Posterior vena cava (tissue), 2 donors: ENCODE data around the gene NSRP1. TPM values are rescaled to one million over a fixed set of nuclear protein-coding genes. Genes with fewer than 3 reads are reported as not detected.
"Not testable (repeated sequence)": the region's sequence is repeated elsewhere in the genome, so short reads cannot be mapped to it uniquely, and the experiment has no call there.

Source experiments
- DNase-seq: peaks from one replicate; pipeline ENCODE4 v3.0.0-alpha.2; 2020; ENCODE audit warnings: low spot score
- intact Hi-C, 2 donors: fragments of 100-400 bp; cut with DNase I; formaldehyde crosslinking; loops; one replicate each; pipeline versions ENCODE4 v1.14.1 to v1.14.2; 2022 to 2023
- total RNA-seq, 2 donors: library from RNA; stranded (reverse); fragmentation: NEBNext Ultra II Directional; extraction: Animal tissue kit (Norgen Biotek cat#: 25700); gene quantifications; one replicate each; pipeline ENCODE4 v1.2.1, GENCODE V29; 2021
- donor health status: DM: yes; HTN: yes; CAD: no.
- donor health status: DM: yes; HTN: yes; CAD: no.

NSRP1 gene
- total RNA-seq, 2 donors from 2014 or later = 42.5 to 62.9 TPM

DNA sequence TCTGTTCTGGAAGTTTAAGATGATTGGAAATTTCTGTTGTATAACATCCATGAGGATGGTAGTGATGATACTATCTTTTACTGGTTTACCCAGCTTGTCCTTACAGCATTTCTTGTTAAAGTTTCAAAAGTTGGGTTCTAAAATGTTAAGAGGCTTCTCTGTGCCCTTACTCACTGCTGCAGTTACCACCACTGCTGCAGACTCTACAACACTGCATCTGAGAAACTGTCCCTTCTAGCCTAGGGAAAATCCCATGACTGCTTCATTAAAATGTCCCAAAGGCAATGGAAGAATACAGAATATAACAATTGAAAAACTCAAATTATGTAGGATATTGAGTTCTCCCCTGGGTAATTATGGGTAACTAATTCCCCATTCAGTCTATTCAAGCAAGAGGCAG lies 3.8 kb upstream of the NSRP1 start:
- intact Hi-C loops = loop anchor here in 1 of 2 donors (5.0 kb wide), 1 partner anchor 1470 kb away; no protein-coding TSS in a partner anchor
- no peak for DNase-seq

DNA sequence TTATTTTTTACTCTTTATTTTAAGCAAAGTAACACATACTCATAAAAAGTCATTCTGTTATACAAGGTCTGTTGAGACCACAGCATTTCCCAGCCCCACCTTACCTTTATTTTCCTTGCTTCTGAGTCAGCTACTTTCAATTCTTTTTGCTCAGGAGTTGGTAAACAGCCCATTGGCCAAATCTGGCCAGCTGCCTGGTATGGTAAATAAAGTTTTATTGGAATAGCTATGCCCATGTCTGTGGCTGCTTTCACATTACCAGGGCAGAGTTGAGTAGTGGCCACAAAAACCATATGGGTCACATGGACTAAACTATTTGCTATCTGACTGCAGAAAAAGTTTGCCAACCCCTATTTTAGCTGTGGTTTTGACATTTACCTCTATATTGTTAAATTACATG lies 3.4 kb upstream of the NSRP1 start:
- DNase-seq = no peak
- intact Hi-C loops = loop anchor here in 1 of 2 donors (5.0 kb wide), 1 partner anchor 1471 kb away; no protein-coding TSS in a partner anchor

DNA sequence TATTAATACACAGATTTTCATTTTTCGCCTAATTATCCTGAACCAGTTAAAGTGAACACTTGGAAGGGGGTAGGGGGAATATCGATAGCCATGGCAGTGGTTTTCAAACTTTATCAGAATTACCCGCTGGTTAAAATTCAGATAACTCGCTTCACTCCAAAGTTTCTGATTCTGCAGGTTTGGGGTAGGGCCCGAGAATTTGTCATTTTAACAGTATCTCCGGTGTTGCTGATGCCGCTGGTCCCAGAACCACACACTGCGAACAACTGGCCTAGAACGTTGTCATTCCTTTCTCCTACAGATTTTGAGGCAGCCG lies 313 bp upstream of the NSRP1 start:
- intact Hi-C loops = no loop called here
- DNase-seq = no peak

- DNase-seq = no peak
- intact Hi-C loops = no loop called here
These were observed 1.1 kb downstream of the NSRP1 start for GRCh38 chr17:30117675-30118081.

- intact Hi-C loops, DNase-seq: not testable (repeated sequence)
These were observed 2.0 kb downstream of the NSRP1 start for GRCh38 chr17:30118635-30119034.

GRCh38 chr17:30124273-30124796 lies 7.7 kb downstream of the NSRP1 start:
- intact Hi-C loops = loop anchor here in 1 of 2 donors (10.0 kb wide), 1 partner anchor 150 kb away; no protein-coding TSS in a partner anchor
- no peak for DNase-seq

DNA sequence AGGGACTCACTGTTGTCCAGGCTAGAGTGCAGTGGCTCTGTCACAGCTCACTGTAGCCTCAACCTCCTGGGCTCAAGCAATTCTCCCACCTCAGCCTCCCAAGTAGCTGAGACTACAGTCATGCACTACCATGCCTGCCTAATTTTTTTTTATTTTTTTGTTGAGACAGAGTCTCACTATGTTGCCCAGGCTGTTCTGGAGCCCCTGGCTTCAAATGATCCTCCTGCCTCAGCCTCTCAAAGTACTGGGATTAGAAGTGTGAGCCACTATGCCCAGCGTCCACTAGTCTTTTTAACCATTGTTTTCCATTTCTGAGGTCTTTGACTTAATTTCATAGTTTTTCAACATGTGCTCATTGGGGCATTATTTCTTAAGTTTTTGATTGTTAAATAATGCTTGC lies 13.5 kb downstream of the NSRP1 start:
- DNase-seq = no peak
- intact Hi-C loops = no loop called here

DNA sequence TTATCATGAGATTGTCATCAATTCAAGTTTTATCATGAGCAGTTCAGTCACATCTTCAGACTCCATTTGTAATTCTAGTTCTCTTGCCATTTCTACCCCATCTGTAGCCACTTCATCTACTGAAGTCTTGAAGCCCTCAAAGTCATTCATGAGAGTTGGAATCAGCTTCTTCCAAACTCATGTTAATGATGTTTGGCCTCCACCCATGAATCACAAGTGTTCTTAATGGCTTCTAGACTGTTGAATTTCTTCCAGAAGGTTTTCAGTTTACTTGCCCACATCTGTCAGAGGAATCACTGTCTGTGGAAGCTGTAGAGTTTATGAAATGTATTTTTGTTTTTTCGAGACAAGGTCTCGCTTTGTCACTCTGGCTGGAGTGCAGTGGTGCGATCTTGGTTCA lies 16.0 kb downstream of the NSRP1 start:
- no peak for DNase-seq
- intact Hi-C loops = no loop called here

- DNase-seq = no peak
- intact Hi-C loops = no loop called here
These were observed 16.6 kb downstream of the NSRP1 start for GRCh38 chr17:30133197-30133596.

- intact Hi-C loops = no loop called here
These were observed 17.9 kb downstream of the NSRP1 start for GRCh38 chr17:30134551-30134950.

DNA sequence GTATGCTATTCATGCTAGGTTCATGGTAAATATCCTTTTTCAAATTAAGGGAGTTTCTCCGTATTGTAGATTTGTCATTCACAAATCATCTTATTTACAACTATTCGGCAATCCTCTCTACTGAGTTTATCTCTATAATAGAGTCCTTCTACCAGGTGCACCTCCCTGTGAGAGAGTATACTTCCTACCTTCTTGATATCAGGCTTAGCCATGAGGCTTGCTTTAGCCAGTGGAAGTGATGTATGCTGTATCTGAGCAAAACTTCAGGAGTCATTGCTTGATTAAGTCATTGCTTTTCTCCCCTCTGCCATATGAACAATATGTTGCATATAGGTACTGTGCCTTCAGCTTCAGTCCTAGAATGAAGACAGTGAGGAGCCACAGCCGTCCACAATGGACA lies 20.5 kb downstream of the NSRP1 start:
- intact Hi-C loops = no loop called here
- DNase-seq = no peak

More at GRCh38 chr17:30134551-30134950, 17.9 kb downstream of the NSRP1 start:
- DNase-seq = no peak

DNA sequence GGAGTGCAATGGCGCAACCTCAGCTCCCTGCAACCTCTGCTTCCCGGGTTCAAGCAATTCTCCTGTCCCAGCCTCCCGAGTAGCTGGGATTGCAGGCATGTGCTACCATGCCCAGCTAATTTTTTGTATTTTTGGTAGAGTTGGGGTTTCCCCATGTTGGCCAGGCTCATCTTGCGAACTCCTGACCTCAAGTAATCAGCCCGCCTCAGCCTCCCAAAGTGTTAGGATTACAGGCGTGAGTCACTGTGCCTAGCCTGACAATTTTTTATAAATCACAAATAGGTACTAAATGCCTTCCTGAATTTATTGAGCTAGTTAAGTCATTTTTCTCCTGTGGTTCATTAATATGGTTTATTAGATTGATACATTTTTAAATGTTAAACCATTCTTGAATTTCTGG lies 31.2 kb downstream of the NSRP1 start:
- intact Hi-C loops, DNase-seq: not testable (repeated sequence)

- intact Hi-C loops = no loop called here
- DNase-seq = no peak
These were observed 31.8 kb downstream of the NSRP1 start for GRCh38 chr17:30148376-30148775.

DNA sequence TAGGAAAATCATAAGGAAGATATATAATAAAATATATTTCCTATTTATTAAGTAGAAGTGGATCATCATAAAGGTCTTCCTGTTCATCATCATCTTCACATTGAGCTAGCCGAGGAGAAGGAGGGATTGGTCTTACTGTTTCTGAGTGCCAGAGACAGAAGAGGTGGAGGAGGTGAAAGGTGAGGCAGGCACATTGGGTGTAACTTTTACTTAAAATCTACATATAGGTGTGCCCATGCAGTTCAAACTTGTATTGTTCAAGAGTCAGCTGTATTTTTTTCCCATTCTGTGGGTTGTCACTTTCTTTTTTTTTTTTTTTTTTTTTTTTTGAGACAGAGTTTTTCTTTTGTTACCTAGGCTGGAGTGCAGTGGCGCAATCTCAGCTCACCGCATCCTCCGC lies 34.9 kb downstream of the NSRP1 start:
- intact Hi-C loops = no loop called here

GRCh38 chr17:30153463-30153862 lies 36.8 kb downstream of the NSRP1 start:
- intact Hi-C loops = no loop called here

More for the DNA sequence above, 34.9 kb downstream of the NSRP1 start:
- DNase-seq = no peak

DNA sequence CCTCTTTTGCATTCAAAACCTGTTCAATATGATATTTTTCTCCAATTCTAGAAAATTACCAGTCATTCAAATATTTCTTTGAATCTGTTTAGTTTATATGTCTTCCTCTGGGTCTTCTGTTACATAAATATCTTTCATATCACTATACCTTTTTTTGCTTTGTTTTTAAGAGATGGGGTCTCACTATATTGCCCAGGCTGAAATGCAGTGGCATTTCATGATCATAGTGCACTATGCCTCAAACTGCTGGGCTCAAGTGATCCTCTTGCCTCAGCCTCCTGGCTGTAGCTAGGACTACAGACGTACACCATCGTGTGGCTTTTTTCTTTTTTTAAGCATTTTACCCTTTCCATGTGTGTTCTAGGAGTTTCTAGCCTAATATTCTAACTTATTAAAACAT lies 38.8 kb downstream of the NSRP1 start:
- DNase-seq = no peak
- intact Hi-C loops = no loop called here

More at GRCh38 chr17:30153463-30153862, 36.8 kb downstream of the NSRP1 start:
- no peak for DNase-seq

DNA sequence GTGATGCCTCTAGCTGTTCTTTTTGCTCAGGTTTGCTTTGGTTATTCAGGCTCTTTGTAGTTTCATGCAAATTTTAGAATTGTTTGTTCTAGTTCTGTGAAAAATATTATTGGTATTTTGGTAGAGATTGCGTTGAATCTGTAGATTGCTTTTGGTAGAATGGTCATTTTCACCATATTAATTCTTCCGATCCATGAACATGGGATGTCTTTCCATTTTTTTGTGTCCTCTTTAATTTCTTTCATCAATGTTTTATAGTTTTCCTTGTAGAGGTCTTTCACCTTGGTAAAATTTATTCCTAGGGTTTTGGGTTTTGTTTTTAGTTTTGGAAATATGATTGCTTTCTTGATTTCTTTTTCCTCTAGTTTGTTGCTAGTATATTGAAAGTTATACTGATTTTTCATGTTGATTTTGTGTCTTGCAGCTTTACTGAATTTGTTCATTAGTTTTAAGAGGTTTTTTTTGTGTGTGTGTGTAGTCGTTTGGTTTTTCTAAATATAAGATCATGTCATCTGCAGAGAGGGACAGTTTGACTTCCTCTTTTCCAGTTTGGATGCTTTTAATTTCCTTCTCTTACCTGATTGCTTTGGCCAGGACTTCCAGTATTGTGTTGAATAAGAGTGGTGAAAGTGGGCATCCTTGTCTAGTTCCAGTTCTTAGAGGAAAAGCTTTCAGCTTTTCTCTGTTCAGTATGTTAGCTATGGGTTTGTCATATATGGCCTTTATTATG lies 42.4 kb downstream of the NSRP1 start:
- DNase-seq = no peak
- intact Hi-C loops = no loop called here

GRCh38 chr17:30160419-30161172 lies 44.0 kb downstream of the NSRP1 start:
- intact Hi-C loops = no loop called here
- DNase-seq = no peak

- intact Hi-C loops = no loop called here
- DNase-seq = no peak
These were observed 45.0 kb downstream of the NSRP1 start for GRCh38 chr17:30161601-30162000.

DNA sequence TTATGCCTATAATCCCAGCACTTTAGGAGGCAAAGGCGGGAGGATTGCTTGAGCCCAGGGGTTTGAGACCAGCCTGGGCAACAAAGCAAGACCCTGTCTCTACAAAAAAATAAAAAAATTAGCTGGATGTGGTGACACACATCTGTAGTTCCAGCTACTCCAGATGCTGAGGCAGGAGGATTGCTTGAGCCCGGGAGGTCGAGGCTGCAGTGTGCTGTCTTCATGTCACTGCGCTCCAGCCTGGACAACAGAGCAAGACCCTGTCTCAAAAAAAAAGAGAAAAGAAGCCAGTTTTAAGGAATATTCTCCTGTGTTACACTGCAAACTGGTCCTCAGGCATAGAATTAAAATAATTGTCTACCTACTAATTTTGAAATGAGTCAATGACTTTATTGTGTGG lies 47.9 kb downstream of the NSRP1 start:
- DNase-seq = no peak
- intact Hi-C loops = no loop called here

GRCh38 chr17:30165147-30165546 lies 48.5 kb downstream of the NSRP1 start:
- DNase-seq = no peak
- intact Hi-C loops = no loop called here
